GM21529 (cell line): ENCODE results near the gene BRME1.
A peak's percentile ranks its signal among the peaks of the same experiment; 100 is the strongest.

ENCODE experiments used
- ATAC-seq: cut with Tn5 transposase; IDR thresholded peaks from one replicate; pipeline ENCODE4 v1.9.1; 2021; ENCODE audit not compliant: unreplicated experiment

BRME1 gene

GRCh38 chr19:13905634-13906520 is at the start of gene BRME1, which contains the start of gene CC2D1A:
TSS of gene BRME1 (minus strand) at chr19:13906117. CDS start at chr19:13904892, 1,225 bp downstream.
TSS of gene CC2D1A (plus strand) at chr19:13906201. CDS start at chr19:13906442, 241 bp downstream.
- peak; percentile 89 for ATAC-seq

DNA sequence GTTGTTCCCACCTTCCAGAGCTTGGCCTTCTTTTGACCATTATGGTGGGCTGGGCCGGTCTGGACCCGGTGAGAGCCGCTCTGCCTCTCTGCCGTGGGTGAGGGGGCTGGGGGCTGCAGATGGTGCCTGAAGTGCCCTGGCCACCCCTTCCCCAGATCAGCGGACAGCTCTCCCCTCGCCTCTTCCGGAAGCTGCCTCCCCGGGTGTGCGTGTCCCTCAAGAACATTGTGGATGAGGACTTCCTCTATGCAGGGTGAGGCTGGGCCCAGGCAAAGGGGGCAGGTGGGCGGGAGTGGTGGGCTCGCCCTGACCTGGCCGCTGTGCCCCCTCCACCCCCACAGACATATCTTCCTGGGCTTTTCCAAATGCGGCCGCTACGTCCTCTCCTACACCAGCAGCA is 48.3 kb upstream of the BRME1 start:
- no peak for ATAC-seq

- ATAC-seq: no peak
These were observed 47.1 kb upstream of the BRME1 start for GRCh38 chr19:13952931-13953531.

DNA sequence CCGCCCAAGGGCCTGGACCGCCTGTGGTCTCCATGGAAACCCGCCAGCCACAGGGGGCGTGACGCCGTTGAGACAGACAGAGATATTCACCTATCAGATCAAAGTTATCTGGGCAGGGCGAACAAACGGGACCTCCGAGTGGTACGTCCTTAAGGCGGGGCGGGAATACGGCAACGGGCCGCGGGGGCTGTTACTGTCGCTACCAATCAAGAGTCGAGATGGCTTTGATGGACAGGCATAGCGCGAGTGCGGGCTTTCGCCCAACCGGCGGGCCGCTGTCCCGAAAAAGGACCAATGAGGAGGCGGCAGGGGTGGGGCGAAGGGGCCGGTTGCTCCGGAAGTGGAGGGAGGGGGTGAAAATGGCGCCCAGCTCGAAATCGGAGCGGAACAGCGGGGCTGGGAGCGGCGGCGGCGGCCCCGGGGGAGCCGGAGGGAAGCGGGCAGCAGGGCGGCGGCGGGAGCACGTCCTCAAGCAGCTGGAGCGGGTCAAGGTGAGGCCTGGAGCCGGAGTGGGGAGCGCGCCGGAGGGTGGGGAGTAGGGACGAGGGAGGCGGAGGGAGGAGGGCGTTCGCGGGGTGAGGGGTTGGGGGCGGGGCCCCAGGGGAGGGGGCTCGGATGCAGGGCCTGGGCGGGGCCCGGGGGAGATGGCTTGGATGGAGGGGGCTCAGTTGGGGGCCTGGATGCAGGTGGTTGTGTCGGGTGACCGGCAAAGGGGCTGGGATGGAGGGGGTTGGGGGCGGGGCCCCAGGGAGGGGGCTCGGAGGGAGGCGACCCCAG is 46.4 kb upstream of the BRME1 start, which contains the start of gene DCAF15:
Gene DCAF15 (plus strand): TSS at position 356 of the 777 bp plus-strand sequence. CDS start 4 bp downstream, at position 360.
- peak; percentile 96 for ATAC-seq

DNA sequence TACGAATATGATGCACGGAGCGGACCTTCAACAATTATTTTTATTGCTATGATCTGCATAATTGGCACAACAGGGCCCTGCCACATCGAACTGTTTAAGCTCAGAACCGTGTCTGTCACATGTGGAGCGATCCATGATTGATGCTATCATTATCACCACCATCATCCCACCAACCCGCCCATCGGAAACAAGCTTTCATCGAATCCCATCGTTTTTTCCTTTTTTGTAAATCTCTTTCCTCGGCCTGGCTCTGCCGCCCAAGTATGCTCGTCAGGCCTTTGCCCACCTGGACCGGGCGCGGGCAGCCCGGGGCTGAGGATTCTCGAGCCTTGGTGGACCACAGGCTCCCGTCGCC is 45.9 kb upstream of the BRME1 start:
- no peak for ATAC-seq

GRCh38 chr19:13951043-13951442 is 45.1 kb upstream of the BRME1 start:
- ATAC-seq: no peak

DNA sequence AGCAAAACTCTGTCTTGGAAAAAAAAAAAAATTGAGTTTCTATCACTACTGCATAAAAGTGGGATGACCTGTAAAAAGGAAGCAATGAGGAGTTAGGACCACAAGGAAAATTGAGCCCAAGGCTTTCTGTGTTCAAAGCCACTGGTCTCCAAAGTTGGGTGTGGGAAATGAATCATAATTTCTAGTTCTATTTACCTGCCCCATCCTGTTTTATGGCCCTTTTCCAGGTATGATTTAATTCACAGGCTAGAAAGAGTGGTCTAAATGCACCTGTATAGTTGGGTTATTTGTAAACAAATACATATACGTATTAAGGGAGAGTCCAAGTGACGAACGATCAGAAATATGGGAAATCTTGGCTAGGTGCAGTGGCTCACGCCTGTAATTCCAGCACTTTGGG is 40.5 kb upstream of the BRME1 start:
- no peak for ATAC-seq

DNA sequence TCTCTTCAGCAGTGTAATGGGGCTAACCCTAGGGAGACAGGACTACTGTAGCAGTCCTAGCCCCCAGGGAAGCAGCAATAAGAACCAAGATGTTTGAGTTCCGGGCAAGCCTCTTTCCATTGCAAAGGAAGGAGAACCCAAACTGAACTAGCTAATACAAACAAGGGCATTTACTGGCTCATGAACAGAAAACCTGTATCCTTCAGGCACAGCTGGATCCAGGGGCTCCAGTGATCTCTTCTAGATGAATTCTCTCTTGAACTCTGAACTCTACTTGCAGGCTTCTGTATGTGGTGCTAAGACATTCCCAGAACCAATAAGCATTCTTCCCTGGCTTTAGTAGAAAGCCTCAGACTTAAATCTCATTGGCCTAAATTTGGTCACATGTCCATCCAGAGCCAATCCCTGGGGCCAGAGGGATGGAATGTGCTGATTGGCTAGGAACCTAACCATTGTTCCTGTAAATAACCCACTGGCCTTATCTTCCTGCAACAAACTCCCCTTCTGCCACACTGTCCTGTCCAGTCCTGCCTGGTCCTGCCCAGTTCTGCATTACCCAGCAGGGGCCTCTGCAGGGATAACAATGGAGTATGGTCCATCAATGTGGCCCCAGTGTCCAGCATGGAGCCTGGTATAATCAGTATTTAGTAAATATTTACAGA is 36.2 kb upstream of the BRME1 start:
- ATAC-seq: no peak

DNA sequence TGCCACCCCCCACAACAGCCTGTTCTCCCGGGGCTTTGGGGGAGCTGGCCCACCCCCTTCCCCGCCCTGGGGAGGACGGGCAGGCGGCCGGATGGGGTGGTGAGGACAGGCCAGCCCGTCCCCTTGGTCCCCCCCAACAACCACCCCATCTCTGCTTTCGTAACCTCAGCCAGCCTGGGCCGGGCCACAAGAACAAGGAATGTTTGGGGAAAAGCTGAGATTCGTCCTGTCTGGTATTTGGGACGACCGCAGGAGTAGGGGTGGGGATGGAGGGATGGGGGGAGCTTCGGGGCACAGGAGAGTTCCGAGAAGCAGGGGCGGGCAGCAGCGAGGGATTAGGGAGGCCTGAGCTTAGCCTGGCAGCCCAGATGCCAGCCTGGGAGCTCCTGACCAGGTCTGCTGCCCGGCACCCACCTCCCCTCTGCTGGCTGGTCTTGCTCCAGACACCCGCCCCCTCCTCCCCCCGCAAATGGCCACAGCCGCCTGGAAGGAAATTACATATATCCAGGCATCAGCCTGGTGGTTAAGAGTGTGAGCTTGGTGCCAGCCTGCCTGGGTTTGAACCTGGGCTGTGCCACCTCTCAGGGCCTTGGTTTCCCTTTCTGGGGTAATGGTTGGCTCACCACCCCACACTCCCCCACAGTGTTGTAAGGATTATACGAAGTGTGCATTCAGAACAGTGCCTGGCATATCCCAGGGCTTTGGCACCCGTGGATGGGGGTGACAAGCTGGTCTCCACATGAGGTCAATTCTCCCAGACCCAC is 32.6 kb upstream of the BRME1 start, which contains the start of gene PODNL1:
Gene PODNL1 (minus strand): TSS at position 117 of the 764 bp plus-strand sequence. CDS start 236 bp downstream, outside the sequence.
- no peak for ATAC-seq

DNA sequence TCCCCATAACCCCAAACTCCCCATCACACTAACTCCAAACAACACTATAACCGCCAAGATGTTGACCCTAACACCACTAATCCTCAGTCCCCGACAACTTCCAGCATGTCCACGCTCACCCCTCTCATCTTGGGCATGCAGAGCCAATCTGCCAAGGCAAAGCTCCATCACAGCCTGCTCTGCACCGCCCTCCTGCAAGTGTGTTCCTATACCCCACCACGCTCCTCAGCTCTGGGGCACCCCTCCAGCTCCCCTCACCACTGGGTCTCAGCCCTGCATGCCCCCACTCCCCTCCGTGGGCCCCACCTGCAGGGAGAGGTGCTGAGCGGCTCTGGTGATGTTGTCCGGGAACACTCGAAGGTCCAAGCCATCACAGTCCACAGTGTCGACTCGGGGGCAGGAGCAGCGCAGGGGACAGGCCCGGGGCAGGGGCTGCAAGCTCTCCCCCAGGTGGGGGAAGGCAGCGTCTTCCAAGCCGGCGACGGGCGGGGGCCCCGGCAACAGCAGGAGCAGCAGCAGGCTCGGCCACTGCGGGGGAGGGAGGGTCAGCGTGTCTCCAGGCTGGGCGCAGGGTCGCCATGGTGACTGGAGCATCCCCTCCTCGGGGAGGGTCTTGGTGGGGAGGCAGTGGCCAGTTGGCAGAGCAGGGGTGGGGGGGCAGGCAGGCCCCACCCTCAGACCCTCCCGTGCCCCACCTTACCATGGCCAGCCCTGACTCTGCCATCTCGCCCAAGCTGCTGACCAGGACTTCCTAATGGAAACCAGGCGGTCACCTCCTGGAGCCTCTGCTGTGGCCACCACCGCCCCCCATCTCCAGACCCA is 31.8 kb upstream of the BRME1 start:
- ATAC-seq: no peak

DNA sequence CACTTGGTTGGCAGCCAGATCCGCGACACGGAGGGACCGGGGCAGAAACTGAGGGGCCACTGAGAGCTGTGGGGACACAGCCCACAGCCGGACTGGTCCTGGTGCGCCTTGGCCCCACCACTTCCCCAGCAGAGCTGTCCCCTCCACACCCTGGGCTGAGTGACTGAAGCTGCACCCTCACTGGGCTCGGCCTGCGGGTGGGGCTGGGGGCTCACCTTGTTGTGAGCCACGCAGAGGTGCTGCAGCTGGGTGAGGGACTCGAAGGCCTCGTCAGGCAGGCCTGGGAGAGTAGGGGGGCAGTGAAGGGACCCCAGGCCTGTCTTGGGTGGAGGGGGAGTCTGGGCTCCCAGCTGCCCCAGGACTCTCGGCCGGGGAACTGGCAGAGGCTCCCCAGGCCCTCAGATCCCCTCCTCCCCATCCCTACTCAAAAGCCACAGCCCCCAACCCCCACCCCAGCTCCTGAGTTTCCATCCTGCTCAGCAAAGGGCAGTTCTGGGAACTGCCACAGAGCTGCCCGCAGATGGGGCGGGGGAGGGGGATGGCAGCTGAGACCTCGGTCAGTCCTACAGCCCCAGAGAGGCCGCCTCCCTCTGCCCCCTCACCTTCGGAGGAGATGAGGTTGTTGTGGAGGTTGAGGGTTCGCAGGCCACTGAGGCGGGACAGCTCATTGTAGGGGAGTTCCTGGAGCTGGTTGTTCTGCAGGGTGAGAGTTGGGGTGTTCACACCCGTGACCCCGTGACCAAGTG is 30.0 kb upstream of the BRME1 start:
- no peak for ATAC-seq

DNA sequence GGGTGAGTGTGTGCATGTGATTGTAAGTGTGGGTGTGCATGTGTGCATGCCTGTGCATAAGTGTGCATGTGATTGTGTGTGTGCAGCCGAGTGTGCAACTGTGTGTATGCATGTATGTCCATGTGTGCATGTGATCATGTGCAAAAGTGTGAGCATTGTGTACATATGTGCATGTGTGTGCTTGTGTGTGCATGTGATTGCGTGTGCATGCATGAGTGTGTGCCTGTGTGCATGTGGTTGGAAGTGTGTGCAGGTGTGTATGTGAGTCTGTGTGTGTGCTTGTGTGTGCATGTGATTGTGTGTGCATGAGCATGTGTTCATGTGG is 28.8 kb upstream of the BRME1 start:
- no peak for ATAC-seq

- ATAC-seq: no peak
These were observed 27.0 kb upstream of the BRME1 start for GRCh38 chr19:13932911-13933393.

DNA sequence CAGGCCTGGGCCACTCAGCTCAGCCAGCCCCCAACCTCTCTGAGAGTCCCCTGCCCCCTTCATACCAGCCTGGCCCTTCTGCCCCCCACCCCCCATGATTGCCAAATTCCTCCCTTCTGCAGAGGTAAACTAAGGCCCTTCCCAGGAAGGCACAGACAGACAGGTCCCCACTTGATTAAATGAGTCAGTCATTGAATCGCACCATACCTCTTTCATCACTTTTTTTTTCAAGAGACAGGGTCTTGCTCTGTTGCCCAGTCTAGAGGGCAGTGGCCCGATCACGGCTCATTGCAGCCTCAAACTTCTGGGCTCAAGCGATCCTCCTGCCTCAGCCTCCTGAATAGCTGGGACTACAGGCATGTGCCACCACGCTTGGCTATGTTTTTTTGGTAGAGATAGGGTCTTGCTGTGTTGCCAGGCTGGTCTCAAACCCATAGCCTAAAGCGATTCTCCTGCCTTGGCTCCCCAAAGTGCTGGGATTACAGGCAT is 26.3 kb upstream of the BRME1 start:
- no peak for ATAC-seq

GRCh38 chr19:13931391-13932148 is 25.7 kb upstream of the BRME1 start:
- ATAC-seq: no peak

DNA sequence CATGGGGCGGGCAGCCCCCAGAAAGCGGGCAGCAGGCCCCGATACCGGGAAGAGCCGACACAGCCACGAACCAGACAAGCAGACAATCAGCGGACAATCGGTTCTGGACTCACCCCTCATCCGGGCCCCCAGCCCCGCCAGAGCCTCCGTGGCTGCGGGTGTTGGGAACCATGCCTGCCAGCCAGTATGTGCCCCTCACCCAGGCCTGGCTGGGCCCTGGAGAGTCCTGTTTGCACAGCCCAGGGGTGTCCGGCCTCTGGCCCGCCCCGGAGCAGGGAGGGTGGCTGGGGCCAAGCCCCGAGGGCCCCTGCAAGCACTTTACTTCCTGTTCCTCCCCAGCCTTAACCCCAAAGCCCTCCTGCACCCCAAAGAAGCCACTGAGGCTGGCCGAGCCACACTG is 24.5 kb upstream of the BRME1 start:
- ATAC-seq: no peak

GRCh38 chr19:13929956-13930355 is 24.0 kb upstream of the BRME1 start:
- no peak for ATAC-seq

DNA sequence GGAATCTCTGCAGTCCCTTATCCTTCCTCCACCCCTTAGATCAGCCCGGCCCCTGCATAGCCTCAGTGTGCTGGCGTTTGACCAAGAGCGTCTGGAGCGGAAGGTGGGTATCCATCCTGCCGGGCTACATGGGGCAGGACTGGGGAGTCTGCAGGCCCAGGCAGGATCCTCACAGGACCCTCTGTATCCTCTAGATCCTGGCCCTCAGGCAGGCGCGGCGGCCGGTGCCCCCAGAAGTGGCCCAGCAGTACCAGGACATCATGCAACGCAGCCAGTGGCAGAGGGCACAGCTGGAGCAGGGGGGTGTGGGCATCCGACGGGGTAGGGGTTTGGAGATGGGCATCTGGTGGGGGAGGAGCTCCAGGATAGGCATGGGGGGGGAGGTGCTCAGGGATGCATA is 23.4 kb upstream of the BRME1 start:
- no peak for ATAC-seq
